Head of caudate nucleus (tissue), 42 donors: ENCODE measurements around the gene FAM167B.

ENCODE experiments used
- DNase-seq, 42 donors: peaks; one replicate each; pipeline versions ENCODE4 v3.0.0 to v3.0.0-alpha.2; 2020 to 2021; ENCODE audit warnings: mixed read lengths in 7 of 42
- intact Hi-C: fragments of 100-400 bp; cut with DNase I; formaldehyde crosslinking; loops from one replicate; pipeline ENCODE4 v1.15.0; 2022

The FAM167B gene

GRCh38 chr1:32221581-32221979 lies 25.4 kb upstream of the FAM167B start:
- intact Hi-C loops, result loop anchor here (10.0 kb wide), 1 partner anchor 173 kb away; the partner anchor contains the start of gene BSDC1
- DNase-seq, result no peak

- intact Hi-C loops, result loop anchor here (10.0 kb wide), 1 partner anchor 173 kb away; the partner anchor contains the start of gene BSDC1
- DNase-seq, result peak; percentile 85 to 98 (median 95)
These were observed 24.9 kb upstream of the FAM167B start, which contains the start of the genes EIF3I and TMEM234 for GRCh38 chr1:32221980-32222755. EIF3I (plus strand) TSS chr1:32222407; CDS start chr1:32222442, 35 bp downstream. TMEM234 (minus strand) TSS chr1:32222353; CDS start chr1:32222322, 31 bp downstream.

- DNase-seq, result no peak
- intact Hi-C loops, result loop anchor here (10.0 kb wide), 1 partner anchor 171 kb away; the partner anchor contains the start of gene BSDC1
These were observed 23.3 kb upstream of the FAM167B start for GRCh38 chr1:32223683-32224082.

GRCh38 chr1:32224285-32224684 lies 22.7 kb upstream of the FAM167B start:
- DNase-seq, result no peak
- intact Hi-C loops, result loop anchor here (10.0 kb wide), 1 partner anchor 171 kb away; the partner anchor contains the start of gene BSDC1

- intact Hi-C loops, result loop anchor here (10.0 kb wide), 1 partner anchor 166 kb away; the partner anchor contains the start of gene BSDC1
- DNase-seq, result no peak
These were observed 18.3 kb upstream of the FAM167B start for GRCh38 chr1:32228771-32229170.

- intact Hi-C loops, result no loop called here
- DNase-seq, result no peak
These were observed 15.1 kb upstream of the FAM167B start for GRCh38 chr1:32231843-32232432.

GRCh38 chr1:32232558-32233304 lies 14.3 kb upstream of the FAM167B start:
- intact Hi-C loops, result no loop called here
- no peak for DNase-seq

GRCh38 chr1:32234792-32235191 lies 12.2 kb upstream of the FAM167B start:
- DNase-seq, result no peak
- intact Hi-C loops, result no loop called here

DNA sequence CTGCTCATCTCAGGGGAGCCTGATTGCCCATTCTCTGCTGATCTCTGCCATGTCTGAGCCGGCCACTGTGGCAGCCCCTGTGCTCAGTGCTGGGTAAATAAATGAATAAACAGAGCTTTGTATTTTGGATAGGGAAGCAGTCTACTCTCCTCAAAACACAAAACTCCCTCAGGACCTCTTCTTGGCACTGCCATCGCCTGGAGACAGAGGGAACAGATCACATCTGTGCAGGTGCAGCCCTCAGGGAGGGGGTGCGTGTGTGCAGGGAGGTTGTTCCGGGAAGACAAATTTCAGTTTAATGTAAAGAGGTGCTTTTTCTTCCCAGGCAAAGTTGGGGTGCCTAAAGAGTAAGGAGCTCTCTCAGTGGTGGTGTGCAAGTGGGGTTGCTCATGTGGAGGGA lies 7.7 kb upstream of the FAM167B start:
- intact Hi-C loops, result no loop called here
- peak in 11 of 42 donors; percentile 3 to 58 (median 19) for DNase-seq

- intact Hi-C loops, result no loop called here
- DNase-seq, result peak in 4 of 42 donors; percentile 3 to 36 (median 20)
These were observed 7.3 kb upstream of the FAM167B start for GRCh38 chr1:32239790-32240139.

DNA sequence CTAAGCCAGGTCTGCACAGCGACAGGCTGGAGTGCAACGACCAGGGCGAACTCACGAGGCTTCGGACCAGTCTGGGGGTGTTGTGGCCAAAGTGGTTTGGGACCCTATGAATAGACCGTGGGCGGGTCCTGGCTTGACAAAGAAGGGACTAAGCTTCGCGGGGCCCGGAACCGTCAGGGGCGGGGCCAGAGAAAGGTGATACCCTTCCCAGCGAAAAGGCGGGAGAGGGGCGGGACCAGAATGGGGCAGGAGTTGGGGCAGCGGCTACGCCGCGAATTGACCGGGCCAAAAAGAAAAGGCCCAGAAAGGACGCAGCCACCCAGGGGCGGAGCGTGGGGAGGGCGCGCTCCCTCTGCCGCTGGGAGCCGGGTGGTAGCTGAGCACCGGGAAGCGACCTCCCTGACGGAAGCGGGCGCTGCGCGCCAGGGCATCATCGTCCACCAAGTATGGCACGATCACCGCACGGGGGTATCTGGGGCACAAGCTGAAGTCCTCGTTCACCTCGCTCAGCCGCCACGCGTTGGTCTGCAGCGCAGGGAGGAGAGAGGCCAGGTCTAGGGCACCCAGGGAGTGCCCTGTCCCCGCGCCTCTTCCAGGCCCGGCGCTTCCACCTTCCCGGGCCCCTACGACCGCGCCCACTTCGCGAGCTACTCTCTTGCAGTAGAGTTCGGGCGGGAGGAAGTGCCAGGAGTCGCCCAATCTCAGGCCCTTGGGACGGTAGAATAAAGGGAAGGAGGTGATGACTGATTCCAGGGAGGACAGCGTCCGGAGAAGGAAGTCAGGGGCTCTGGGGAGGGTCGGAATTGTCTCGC lies 6.7 kb upstream of the FAM167B start:
- intact Hi-C loops, result no loop called here

DNA sequence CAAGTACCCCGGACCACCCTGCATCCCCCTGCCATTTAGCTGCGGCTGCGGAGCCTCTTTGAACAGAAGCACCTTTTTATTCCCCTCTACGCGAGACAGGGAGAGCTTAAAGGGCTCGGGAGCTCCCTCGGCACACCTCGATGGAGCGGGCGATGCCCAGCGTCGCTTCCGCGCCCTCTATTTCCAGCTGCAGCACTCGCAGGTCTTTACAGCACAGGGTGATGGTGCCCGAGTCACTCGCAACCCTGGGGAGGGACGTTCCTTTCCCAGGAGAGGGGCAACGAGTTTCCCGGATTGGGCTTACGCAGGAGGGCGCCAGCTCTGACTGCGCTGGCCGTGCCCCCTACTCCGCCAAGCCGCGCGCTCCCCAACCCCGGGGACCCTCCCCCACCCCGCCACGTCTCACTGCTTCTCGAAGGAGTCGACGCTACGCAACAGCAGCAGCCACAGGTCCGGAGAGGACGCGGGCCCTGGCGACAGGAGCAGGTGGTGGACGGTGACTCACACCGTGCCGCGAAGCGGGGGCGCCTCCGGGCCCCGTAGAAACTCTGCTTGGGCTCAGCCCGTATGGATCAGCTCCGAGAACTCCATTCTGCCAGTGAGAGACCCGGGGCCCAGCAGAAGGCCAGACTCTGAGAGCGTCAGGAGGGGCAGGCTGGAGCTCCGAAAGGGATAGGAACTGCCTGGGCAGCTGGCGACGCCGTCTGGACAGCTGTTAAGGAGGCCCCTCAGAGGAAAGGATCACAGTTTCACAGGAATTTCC lies 5.8 kb upstream of the FAM167B start:
- peak; percentile 39 to 84 (median 68) for DNase-seq
- intact Hi-C loops, result no loop called here

More for the DNA sequence above, 6.7 kb upstream of the FAM167B start:
- DNase-seq, result peak; percentile 32 to 90 (median 77)

DNA sequence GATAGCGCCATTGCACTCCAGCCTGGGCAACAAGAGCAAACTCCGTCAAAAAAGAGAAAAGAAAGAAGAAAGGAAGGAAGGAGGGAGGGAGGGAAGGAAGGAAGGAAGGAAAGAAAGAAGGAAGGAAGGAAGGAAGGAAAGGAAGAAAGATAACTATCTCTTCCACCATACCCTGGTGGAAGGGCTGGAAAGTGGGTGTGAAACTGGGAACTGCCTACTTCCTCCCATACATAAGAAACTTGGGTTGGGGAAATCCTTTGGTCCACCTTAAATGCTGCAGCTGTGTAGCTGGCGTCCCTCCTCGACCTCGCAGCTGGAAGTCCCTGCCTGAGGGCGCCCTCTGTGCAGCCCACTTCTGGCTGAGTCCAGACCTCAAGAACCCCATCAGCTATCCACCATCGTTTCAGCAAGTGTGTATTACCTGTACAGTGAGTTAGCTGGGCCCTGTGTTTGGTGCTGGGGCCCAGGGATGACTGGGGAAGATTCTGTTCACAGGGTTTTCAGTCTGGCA lies 4.6 kb upstream of the FAM167B start:
- intact Hi-C loops, result loop anchor here (2.0 kb wide), 1 partner anchor 50 kb away; the partner anchor contains the start of gene HDAC1
- peak; percentile 44 to 88 (median 68) for DNase-seq

GRCh38 chr1:32247452-32247851 lies 430 bp downstream of the FAM167B start:
- intact Hi-C loops, result no loop called here
- DNase-seq, result no peak

DNA sequence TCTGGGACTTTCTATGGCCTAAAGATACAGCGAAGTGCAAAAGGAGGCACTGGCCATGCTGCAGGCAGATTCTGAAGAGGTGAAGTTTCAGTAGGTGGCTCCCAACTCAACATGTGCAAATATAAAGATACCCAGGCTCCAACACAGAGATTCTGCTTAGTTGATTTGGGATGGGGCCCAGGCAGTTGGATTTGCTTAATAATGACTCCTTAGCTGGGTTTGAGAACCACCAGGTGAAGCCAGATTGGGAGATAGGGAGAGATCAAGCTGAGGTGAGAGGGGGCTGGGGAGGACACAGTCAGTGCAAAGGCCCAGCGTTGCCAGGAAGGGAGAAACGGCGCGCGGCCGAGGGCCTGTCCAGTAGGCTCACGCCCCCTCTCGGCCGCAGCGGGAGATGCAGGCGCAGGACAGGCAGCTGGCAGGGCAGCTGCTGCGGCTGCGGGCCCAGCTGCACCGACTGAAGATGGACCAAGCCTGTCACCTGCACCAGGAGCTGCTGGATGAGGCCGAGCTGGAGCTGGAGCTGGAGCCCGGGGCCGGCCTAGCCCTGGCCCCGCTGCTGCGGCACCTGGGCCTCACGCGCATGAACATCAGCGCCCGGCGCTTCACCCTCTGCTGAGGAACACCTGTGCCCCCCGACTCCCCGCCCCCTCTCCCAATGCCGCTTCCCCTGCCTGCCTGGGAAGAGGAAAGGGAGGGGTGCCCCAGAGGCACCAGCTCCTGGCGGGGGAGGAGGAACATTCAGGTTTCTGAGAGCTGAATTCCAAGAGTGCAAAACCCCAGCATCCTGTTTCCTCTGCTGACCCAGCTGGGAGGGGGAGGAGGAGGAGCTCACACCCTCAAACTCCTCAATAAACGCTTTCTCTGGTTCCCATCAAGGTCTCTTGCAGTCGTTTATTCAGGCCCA lies 1.2 kb downstream of the FAM167B start:
- intact Hi-C loops, result no loop called here
- peak in 40 of 42 donors; percentile 23 to 75 (median 55) for DNase-seq

DNA sequence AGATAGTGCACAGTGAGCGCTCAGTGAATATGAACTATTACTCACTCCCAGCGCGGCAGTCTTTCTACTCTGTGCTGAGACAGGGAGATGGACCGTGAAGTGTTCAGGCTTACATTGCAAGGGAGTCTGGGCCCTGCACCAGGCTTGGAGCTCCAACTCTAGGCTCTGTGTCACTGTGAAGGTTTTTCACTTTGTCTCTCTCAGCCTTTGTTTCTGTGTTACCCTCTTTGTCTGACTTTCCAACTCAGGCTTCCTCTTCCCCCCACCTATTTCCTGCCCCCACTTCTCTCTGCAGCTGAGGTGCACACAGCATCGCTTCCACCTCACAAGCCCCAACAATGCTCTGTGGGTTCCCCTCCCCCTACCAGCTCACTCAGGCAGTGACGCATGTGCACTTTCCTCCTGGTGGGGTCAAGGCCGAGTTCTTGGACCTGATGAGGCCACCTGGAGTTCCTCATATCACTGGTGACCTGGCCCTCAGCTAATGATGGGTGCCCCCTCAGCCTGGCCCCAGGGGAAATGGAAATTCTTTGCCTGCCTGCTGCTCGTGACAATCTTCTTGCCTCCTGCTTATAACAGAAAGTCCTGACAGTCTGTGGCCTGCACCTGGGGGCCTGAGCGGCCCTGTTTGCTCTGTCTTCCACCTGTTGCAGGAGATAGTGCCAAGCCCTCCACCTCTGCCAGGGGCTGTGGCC lies 3.0 kb downstream of the FAM167B start:
- intact Hi-C loops, result no loop called here
- DNase-seq, result no peak
